GM18868 (cell line): ENCODE measurements around the gene TMEM117.

ENCODE experiments used
- ATAC-seq: cut with Tn5 transposase; IDR thresholded peaks from one replicate; pipeline ENCODE4 v1.9.1; 2021; ENCODE audit warnings: mild to moderate bottlenecking, moderate library complexity; ENCODE audit not compliant: unreplicated experiment

The TMEM117 gene

GRCh38 chr12:44431647-44432343 is 595.9 kb downstream of the TMEM117 start:
- peak; percentile 89 for ATAC-seq

DNA sequence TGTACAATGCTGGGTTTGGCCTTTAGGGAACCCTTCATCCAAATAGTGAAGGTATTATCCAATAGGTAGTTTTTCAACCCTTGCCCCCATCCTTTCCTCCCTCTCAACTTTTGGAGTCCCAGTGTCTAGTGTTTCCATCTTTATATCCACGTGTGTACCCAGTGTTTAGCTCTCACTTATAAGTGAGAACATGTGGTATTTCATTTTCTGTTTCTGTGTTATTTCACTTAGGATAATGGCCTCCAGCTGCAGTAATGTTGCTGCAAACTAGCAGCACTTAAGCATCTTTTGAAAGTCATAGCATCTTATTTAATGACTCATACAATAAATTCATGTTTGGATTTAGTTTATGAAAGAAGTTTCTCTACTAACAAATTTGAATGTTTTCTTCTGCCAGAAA is 597.8 kb downstream of the TMEM117 start:
- ATAC-seq, result no peak

DNA sequence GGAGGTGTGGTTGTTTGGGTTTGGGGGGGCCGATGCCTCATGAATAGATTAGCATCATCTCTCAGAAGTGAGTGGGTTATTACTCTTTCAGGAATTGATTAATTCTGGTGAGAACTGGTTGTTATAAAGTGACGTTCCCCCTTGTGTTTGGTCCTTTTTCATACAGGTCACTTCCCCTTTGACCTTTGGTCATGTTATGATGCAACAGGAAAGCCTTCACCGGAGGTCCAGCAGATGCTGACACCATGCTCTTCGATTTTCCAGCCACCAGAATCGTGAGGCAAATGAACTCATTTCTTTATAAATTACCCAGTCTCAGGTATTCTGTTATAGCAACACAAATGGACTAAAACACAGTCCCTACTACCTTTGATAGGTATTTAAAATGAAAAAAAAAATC is 600.9 kb downstream of the TMEM117 start:
- ATAC-seq, result no peak
